Heart left ventricle (tissue), 16 donors: ENCODE measurements around the gene VAC14. TPM values are rescaled to one million over a fixed set of nuclear protein-coding genes. Genes with fewer than 3 reads are reported as not detected.
A peak's percentile ranks its signal among the peaks of the same experiment; 100 is the strongest.

Experiments
- ATAC-seq, 4 donors: fragments of 200-7000 bp; cut with Tn5 transposase; one replicate each; pipeline ENCODE4 v1.9.1; 2020 to 2022; ENCODE audit warnings: moderate library complexity in 4 of 4, mild to moderate bottlenecking in 3 of 4, moderate number of reproducible peaks in 1 of 4
- DNase-seq, 5 donors: peaks; one replicate each; pipeline ENCODE4 v3.0.0-alpha.2; 2020
- H3K27ac ChIP-seq, 12 donors: fragments of 200-600 bp; sonication (generic) in 4 of 12; one replicate each; pipeline versions ENCODE4 v1.5.0 to v1.8.0; 2016 to 2022; ENCODE audit warnings: mild to moderate bottlenecking in 2 of 12
- H3K27me3 ChIP-seq, 9 donors: fragments of 200-600 bp; sonication (generic) in 2 of 9; one replicate each; pipeline versions ENCODE4 v1.5.1 to v1.8.0; 2016 to 2022; ENCODE audit warnings: mild to moderate bottlenecking in 3 of 9
- H3K36me3 ChIP-seq, 9 donors: fragments of 200-600 bp; sonication (generic) in 2 of 9; one replicate each; pipeline versions ENCODE4 v1.5.0 to v1.8.0; 2018 to 2022; ENCODE audit warnings: mild to moderate bottlenecking in 2 of 9
- H3K4me1 ChIP-seq, 12 donors: fragments of 200-600 bp; sonication (generic) in 4 of 12; one replicate each; pipeline versions ENCODE4 v1.5.0 to v1.8.0; 2016 to 2022; ENCODE audit warnings: mild to moderate bottlenecking in 3 of 12
- H3K4me3 ChIP-seq, 12 donors: fragments of 200-600 bp; sonication (generic) in 4 of 12; one replicate each; pipeline versions ENCODE4 v1.5.0 to v1.8.0; 2017 to 2022; ENCODE audit warnings: mild to moderate bottlenecking in 9 of 12, moderate library complexity in 4 of 12
- H3K9me3 ChIP-seq, 12 donors: fragments of 200-600 bp; sonication (generic) in 4 of 12; one replicate each; pipeline versions ENCODE4 v1.5.0 to v1.8.0; 2016 to 2022; ENCODE audit warnings: mild to moderate bottlenecking in 1 of 12
- POLR2A ChIP-seq, 2 donors: fragments of 450-650 bp; IDR thresholded peaks; one replicate each; pipeline ENCODE4 v1.6.1; 2017; ENCODE audit warnings: antibody characterized with exemption in 2 of 2, mild to moderate bottlenecking in 2 of 2, moderate library complexity in 2 of 2
- WGBS, 4 donors: extraction: QIAGEN DNeasy Blood & Tissue Kit in 2 of 4; methylation state at CpG; one replicate each; pipeline versions ENCODE4 v1.1.5 to v1.1.7; 2013 to 2018; 5-methylcytosine and 5-hydroxymethylcytosine counted together
- intact Hi-C, 10 donors: fragments of 100-400 bp; cut with DNase I; formaldehyde crosslinking; loops; one replicate each; pipeline versions ENCODE4 v1.11.1 to v1.14.2; 2022
- polyA plus RNA-seq, 2 donors: library from polyadenylated mRNA; stranded (reverse); fragments of 200-250 nt; gene quantifications; one replicate each; pipeline ENCODE4 v1.2.3, GENCODE V29; 2013
- total RNA-seq, 9 donors: library from RNA; depleted of rRNA in 2 of 9; stranded (reverse); fragments of >200 nt in 2 of 9; fragmentation: NEBNext Ultra II Directional in 3 of 9; extraction: Animal tissue kit (Norgen Biotek cat#: 25700) in 3 of 9; gene quantifications; one replicate each; pipeline versions ENCODE4 v1.1.0 to v1.2.4, GENCODE V29; 2016 to 2023
- TF ChIP-seq, protein P1 (sequence below), 12 donors: fragments of 200-600 bp; sonication (generic) in 4 of 12; IDR thresholded peaks; one replicate each; pipeline versions ENCODE4 v1.5.0 to v1.8.0; 2018 to 2022; ENCODE audit warnings: antibody characterized with exemption in 12 of 12, mild to moderate bottlenecking in 5 of 12
- donor health status: ischemic (EF 13 %, LVEDD 7.1; RV severe dilation, severe dysfunction).
- donor health status: healthy with polysubstance abuse.
- donor health status: DM: no; HTN: yes; CAD: no.
- donor health status: DM: no; HTN: no; CAD: no.
- donor health status: ischemic (EF 25% LVEDD 6.9; RV normal size, moderate dysfunction).
- donor health status: ischemic (EF 25% LVEDD 5.7; RV mildly dilated, moderate dysfunction).
- donor health status: healthy.
- donor health status: DM: yes; HTN: yes; CAD: no.
- donor health status: ischemic (EF 35%, LVEDD 5.7; RV mildly dilated, moderate dysfunction).
- donor health status: nonischemic (EF 11% LVEDD 7.7; RV severe dilation, severe dysfunction).
- donor health status: DM: yes; HTN: yes; CAD: no.
- donor health status: PGD.
- donor health status: ischemic (EF 29% LVEDD 5.4; RV normal size, mild dysfunction).
- donor health status: nonischemic (EF 23%, LVEDD 6.1; RV moderate dilation, normal function).

Gene VAC14
- total and polyA plus RNA-seq, 11 donors, result 13.9 to 48.0 (median 26.1) TPM

- WGBS, 4 donors, result 90 to 91% (median 91%) methylated on average over 10 of the region's 10 CpGs
- H3K4me1 ChIP-seq, result no peaks in the 10 kb centered on the region
- H3K4me3 ChIP-seq, result no peak overlapping the region
- H3K27ac ChIP-seq, result no peak overlapping the region
- intact Hi-C loops, result loop anchor here in 2 of 10 donors (5.0 to 10.0 kb wide), 2 partner anchors 82 to 230 kb away; no protein-coding TSS in a partner anchor
- peak in 1 of 5 donors; percentile 13 for DNase-seq
- H3K36me3 ChIP-seq, result peaks cover 0 to 77% (median 21%) of the 10 kb centered on the region in 9 donors
- H3K9me3 ChIP-seq, result no peaks in the 10 kb centered on the region
- H3K27me3 ChIP-seq, result no peaks in the 10 kb centered on the region
- no peak for TF ChIP-seq POLR2A (IDR thresholded peaks at IDR 0.05)
- no peak for ATAC-seq
Observed at GRCh38 chr16:70764632-70765031, 36.3 kb downstream of the VAC14 start.

DNA sequence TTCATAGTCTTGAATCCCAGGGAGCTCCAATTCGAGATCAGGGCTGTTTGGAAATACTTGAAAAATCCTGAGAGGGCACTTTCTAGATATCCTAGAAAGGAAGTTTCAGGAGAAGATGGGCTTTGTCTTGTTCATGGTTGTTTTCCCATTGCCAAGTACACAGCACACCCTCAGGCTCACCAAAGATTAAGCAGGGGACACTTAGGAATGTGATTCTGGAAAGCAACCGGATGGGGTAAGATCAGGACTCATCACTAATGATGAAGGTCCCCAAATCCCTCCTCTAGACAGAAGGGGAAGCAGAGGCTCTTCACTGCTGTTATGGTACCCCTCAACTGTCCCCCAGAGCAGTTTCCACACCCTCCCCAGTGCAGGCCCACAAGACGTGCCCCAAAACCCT, 40.7 kb downstream of the VAC14 start:
- intact Hi-C loops, result loop anchor here in 1 of 10 donors (10.0 kb wide), 1 partner anchor 225 kb away; no protein-coding TSS in a partner anchor
- WGBS, 4 donors, result 90 to 97% (median 90%) methylated on average over 3 of the region's 3 CpGs
- TF ChIP-seq, protein P1, sequence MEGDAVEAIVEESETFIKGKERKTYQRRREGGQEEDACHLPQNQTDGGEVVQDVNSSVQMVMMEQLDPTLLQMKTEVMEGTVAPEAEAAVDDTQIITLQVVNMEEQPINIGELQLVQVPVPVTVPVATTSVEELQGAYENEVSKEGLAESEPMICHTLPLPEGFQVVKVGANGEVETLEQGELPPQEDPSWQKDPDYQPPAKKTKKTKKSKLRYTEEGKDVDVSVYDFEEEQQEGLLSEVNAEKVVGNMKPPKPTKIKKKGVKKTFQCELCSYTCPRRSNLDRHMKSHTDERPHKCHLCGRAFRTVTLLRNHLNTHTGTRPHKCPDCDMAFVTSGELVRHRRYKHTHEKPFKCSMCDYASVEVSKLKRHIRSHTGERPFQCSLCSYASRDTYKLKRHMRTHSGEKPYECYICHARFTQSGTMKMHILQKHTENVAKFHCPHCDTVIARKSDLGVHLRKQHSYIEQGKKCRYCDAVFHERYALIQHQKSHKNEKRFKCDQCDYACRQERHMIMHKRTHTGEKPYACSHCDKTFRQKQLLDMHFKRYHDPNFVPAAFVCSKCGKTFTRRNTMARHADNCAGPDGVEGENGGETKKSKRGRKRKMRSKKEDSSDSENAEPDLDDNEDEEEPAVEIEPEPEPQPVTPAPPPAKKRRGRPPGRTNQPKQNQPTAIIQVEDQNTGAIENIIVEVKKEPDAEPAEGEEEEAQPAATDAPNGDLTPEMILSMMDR (IDR thresholded peaks at IDR 0.05), result no peak
- no peak for TF ChIP-seq POLR2A (IDR thresholded peaks at IDR 0.05)

GRCh38 chr16:70759666-70760065, 41.3 kb downstream of the VAC14 start:
- intact Hi-C loops, result loop anchor here in 2 of 10 donors (10.0 kb wide), 2 partner anchors 225 to 235 kb away; partner anchors contain the start of genes COG4 (in 1 of the 2) and SF3B3 (in 1 of the 2)
- Histone ChIP-seq H3K27ac (no peak overlapping the region), H3K4me1 (no peaks in the 10 kb centered on the region), H3K27me3 (no peaks in the 10 kb centered on the region), H3K36me3 (peaks cover 0 to 78% (median 30%) of the 10 kb centered on the region in 9 donors), H3K9me3 (no peaks in the 10 kb centered on the region), H3K4me3 (no peak overlapping the region)
- TF ChIP-seq POLR2A (IDR thresholded peaks at IDR 0.05), result no peak
- TF ChIP-seq, protein P1 (IDR thresholded peaks at IDR 0.05), result no peak
- ATAC-seq (no peak), DNase-seq (peak in 1 of 5 donors; percentile 6)
- 87 to 95% (median 92%) methylated on average over 9 of the region's 9 CpGs for WGBS, 4 donors

More for the DNA sequence above, 40.7 kb downstream of the VAC14 start:
- H3K4me3 ChIP-seq, result no peak overlapping the region
- H3K27ac ChIP-seq, result no peak overlapping the region
- no peaks in the 10 kb centered on the region for H3K9me3 ChIP-seq
- H3K36me3 ChIP-seq, result peaks cover 0 to 80% (median 30%) of the 10 kb centered on the region in 9 donors
- H3K4me1 ChIP-seq, result no peaks in the 10 kb centered on the region
- ATAC-seq, result no peak
- no peaks in the 10 kb centered on the region for H3K27me3 ChIP-seq
- DNase-seq, result no peak

DNA sequence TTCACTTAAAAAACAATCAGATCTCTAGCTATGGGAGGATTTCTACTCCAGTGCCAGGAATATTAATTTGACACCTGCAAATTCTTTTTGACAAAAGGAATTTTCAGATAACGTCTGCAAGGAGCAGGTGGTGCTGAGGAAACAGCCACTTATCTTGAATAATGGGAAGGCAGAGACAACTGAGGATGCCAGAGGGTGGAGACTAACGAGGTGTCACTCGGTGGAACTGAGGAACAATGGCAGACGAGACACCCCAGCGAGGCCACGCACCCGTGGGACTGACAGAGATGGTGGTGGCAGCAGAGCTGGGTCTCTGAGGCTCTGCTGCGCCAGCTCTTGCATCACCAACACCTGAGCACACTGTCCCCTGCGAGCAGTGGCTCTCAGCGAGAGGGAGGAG, 42.2 kb downstream of the VAC14 start:
- no peak overlapping the region for H3K4me3 ChIP-seq
- TF ChIP-seq POLR2A (IDR thresholded peaks at IDR 0.05), result no peak
- TF ChIP-seq, protein P1 (IDR thresholded peaks at IDR 0.05), result no peak
- H3K36me3 ChIP-seq, result peaks cover 0 to 71% (median 30%) of the 10 kb centered on the region in 9 donors
- 82 to 91% (median 86%) methylated on average over 10 of the region's 10 CpGs for WGBS, 4 donors
- H3K9me3 ChIP-seq, result no peaks in the 10 kb centered on the region
- H3K4me1 ChIP-seq, result no peaks in the 10 kb centered on the region
- no peaks in the 10 kb centered on the region for H3K27me3 ChIP-seq
- DNase-seq, result peak in 1 of 5 donors; percentile 4
- ATAC-seq, result no peak
- intact Hi-C loops, result loop anchor here in 1 of 10 donors (10.0 kb wide), 1 partner anchor 234 kb away; the partner anchor contains the start of genes COG4 and SF3B3
- no peak overlapping the region for H3K27ac ChIP-seq
